ENCODE results near the gene CHM.
"Not testable (repeated sequence)": the region's sequence is repeated elsewhere in the genome, so short reads cannot be mapped to it uniquely, and the experiment has no call there.

Gene CHM

GRCh38 chrX:85996555-85996954, 50.8 kb downstream of the CHM start:
- DNase-seq (no peak), ATAC-seq (no peak)

- ATAC-seq (no peak), DNase-seq (no peak)
Observed at GRCh38 chrX:85995641-85996040, 51.7 kb downstream of the CHM start.

GRCh38 chrX:85994797-85995196, 52.6 kb downstream of the CHM start:
- ATAC-seq (no peak), DNase-seq (no peak)

- ATAC-seq (no peak), DNase-seq (no peak)
Observed at GRCh38 chrX:85994228-85994627, 53.1 kb downstream of the CHM start.

GRCh38 chrX:85993539-85994197, 53.7 kb downstream of the CHM start:
- DNase-seq: no peak
- ATAC-seq: no peak

- DNase-seq: no peak
Observed at GRCh38 chrX:85992811-85993229, 54.5 kb downstream of the CHM start.

GRCh38 chrX:85988353-85988752, 59.0 kb downstream of the CHM start:
- ATAC-seq (no peak), DNase-seq (no peak)

More at GRCh38 chrX:85992811-85993229, 54.5 kb downstream of the CHM start:
- peak; percentile 36 for ATAC-seq

- ATAC-seq (no peak), DNase-seq (no peak)
Observed at GRCh38 chrX:85980286-85980685, 67.1 kb downstream of the CHM start.

- no peak for DNase-seq
- ATAC-seq: no peak
Observed at GRCh38 chrX:85977218-85977617, 70.1 kb downstream of the CHM start.

GRCh38 chrX:85972351-85972750, 75.0 kb downstream of the CHM start:
- ATAC-seq, DNase-seq: not testable (repeated sequence)

GRCh38 chrX:85964744-85965143, 82.6 kb downstream of the CHM start:
- DNase-seq (no peak), ATAC-seq (no peak)

- ATAC-seq (no peak), DNase-seq (no peak)
Observed at GRCh38 chrX:85963736-85964135, 83.6 kb downstream of the CHM start.

GRCh38 chrX:85955510-85955909, 91.8 kb downstream of the CHM start:
- ATAC-seq (no peak), DNase-seq (no peak)

- DNase-seq, ATAC-seq: not testable (repeated sequence)
Observed at GRCh38 chrX:85944751-85945150, 102.6 kb downstream of the CHM start.

GRCh38 chrX:85941275-85941674, 106.1 kb downstream of the CHM start:
- DNase-seq (no peak), ATAC-seq (no peak)

GRCh38 chrX:85939942-85940341, 107.4 kb downstream of the CHM start:
- not testable (repeated sequence) for DNase-seq, ATAC-seq

- ATAC-seq, DNase-seq: not testable (repeated sequence)
Observed at GRCh38 chrX:85934399-85934798, 113.0 kb downstream of the CHM start.

GRCh38 chrX:85930099-85930498, 117.3 kb downstream of the CHM start:
- DNase-seq: no peak
- no peak for ATAC-seq

GRCh38 chrX:85928606-85929005, 118.8 kb downstream of the CHM start:
- DNase-seq (no peak), ATAC-seq (no peak)

GRCh38 chrX:85927740-85928139, 119.6 kb downstream of the CHM start:
- ATAC-seq: no peak
- DNase-seq: no peak

GRCh38 chrX:85922821-85923220, 124.5 kb downstream of the CHM start:
- ATAC-seq: no peak
- no peak for DNase-seq

GRCh38 chrX:85916656-85917280, 130.6 kb downstream of the CHM start:
- DNase-seq, ATAC-seq: not testable (repeated sequence)

- no peak for ATAC-seq
- no peak for DNase-seq
Observed at GRCh38 chrX:85914431-85914830, 132.9 kb downstream of the CHM start.

- ATAC-seq (no peak), DNase-seq (no peak)
Observed at GRCh38 chrX:85907316-85907715, 140.0 kb downstream of the CHM start.

Measured in stimulated activated naive CD8-positive, alpha-beta T cell treated with anti-CD3 and anti-CD28 coated beads, Interleukin-15, Interleukin-2, amounts not matched to agents 100 U/mL and 50 U/mL, for 24 hours (primary cell).